NCI-H2196 (cell line): ENCODE results near the gene TMEM126A.
"Not testable (repeated sequence)": the region's sequence is repeated elsewhere in the genome, so short reads cannot be mapped to it uniquely, and the experiment has no call there.

Experiments
- DNase-seq: peaks from one replicate; lab custom pipeline; 2025; ENCODE audit not compliant: unreplicated experiment; lab: John Stamatoyannopoulos, UW

TMEM126A gene

DNA sequence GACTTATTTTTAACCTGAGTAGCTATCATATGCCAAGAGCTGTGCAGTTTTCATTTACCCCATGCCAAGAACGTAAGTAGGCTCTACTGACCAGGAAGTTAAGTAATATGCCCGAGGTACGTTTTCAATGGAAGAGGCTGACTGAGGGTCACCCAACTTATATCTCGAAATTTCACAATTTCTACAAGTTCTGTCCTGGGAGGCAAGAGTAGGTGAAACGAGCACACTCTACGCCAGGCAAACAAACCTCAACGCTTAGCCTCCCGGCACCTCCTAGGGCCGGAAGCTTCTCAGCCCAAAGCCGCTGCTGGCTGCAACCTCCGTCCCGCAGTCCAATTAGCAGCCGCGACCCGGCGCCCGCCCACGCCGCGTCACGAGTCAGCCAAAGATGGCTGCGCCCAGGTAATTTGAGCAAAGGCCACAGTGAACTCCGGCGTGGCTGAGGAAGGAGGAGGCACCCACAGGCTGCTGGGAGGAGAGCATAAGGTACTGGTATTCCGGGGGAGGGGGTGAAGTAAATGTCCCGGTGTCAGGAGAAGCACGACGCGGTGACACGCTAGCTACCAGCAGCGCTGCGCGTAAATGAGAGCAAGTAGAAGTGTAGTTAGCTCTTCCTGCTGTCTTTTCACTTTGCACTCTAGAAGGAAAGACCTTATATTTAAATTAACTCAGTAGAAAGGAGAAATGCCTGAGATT is at the start of gene TMEM126A:
TSS of gene TMEM126A (plus strand) at position 364 of the 696 bp plus-strand sequence. CDS start 2,289 bp downstream, outside the sequence.
- peak; percentile 89 for DNase-seq

DNA sequence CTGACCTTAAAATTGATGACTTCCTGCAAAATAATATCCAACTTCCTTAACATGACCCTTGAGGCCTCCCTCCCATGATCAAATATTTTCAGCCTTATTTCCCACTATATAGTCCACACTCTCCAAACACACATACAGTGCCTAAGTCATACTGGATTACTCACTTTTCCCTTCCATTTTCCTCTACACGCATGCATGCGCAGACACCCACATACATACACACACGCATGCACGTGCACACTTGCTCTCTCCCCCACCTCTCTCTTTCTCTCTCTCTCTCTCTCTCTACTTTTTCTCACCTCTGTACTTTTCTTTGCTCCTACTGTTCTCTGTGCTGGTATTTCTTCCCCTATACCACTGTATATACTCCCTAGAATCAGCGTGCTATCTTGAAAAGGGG is 48.7 kb upstream of the TMEM126A start:
- DNase-seq, result no peak

DNA sequence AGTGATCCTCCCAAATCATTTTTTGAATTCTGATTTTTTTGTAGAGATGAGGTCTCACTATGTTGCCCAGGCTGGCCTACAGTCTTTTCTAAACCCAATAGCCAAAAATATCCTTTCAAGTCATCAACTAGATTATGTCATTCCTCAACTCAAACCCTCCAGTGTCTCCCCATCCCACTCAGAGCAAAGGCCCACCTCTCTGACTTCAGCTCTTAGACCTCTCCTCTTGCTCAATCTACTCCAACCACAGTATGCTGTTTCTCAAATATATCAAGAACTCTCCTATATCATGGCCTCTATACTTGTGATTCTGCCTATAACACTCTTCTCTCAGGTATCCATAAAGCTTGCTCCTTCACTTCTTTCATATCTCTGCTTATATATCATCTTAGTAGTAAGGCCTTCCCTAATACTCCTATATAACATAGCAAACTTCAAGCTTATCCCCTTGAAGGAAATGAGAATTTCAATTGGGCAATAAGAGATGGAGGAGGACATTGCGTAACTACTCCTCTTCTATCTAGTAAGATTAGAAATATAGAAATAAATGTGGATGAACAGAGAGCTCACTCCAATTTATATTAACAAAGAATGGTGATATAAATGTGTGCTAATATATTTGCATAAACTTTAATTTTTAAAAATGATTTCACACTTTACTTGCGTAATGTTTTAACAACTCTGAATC is 45.1 kb upstream of the TMEM126A start:
- no peak for DNase-seq

DNA sequence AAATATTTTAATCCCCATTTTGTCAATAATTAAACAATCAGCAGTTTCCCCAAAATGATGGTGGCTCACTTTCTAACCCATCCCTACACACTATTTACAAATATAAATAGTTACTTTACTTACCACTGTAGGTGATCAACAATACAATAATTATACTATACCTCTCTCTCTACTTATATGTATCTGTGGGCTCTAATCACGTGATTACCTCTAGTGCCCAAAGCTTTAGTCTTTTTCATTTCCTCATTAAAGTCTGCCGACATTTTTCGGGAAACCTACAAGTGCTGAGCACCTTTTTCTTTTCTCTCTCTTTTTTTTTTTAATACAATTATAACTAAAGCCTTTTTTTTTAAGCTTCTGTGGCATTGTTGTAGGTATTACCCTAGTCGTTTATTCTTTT is 44.5 kb upstream of the TMEM126A start:
- no peak for DNase-seq

DNA sequence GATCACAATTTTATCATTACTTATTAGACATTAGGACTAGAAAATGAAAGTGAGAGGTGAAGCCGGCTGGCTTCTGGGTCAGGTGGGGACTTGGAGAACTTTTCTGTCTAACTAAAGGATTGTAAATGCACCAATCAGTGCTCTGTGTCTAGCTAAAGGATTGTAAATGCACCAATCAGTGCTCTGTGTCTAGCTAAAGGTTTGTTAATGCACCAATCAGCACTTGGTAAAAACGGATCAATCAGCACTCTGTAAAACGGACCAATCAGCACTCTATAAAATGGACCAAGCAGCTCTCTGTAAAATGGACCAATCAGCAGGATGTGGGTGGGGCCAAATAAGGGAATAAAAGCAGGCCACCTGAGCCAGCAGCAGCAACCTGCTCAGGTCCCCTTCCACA is 41.5 kb upstream of the TMEM126A start:
- DNase-seq, result not testable (repeated sequence)

DNA sequence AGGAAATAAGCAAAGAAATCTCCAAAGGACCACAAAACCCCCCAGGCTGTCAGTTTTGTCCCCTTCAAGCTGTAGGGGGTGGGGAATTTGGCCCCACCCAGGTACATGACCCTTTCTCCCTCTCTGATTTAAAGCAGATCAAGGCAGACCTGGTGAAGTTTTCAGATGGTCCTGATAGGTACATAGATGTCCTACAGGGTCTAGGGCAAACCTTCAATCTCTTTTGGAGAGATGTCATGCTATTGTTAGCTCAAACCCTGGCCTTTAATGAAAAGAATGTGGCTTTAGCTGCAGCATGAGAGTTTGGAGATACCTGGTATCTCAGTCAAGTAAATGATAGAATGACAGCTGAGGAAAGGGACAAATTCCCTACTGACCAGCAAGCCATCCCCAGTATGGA is 39.1 kb upstream of the TMEM126A start:
- not testable (repeated sequence) for DNase-seq

DNA sequence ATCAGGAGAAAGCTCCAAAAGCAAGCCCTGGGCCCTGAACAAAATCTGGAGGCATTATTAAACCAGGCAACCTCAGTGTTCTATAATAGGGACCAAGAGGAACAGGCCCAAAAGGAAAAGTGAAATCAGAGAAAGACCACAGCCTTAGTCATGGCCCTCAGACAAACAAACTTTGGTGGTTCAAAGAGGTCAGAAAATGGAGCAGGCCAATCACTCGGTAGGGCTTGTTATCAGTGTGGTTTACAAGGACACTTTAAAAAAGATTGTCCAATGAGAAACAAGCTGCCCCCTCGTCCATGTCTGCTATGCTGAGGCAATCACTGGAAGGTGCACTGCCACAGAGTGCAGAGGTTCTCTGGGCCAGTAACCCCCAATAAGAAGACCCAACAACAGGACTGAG is 38.5 kb upstream of the TMEM126A start:
- not testable (repeated sequence) for DNase-seq

DNA sequence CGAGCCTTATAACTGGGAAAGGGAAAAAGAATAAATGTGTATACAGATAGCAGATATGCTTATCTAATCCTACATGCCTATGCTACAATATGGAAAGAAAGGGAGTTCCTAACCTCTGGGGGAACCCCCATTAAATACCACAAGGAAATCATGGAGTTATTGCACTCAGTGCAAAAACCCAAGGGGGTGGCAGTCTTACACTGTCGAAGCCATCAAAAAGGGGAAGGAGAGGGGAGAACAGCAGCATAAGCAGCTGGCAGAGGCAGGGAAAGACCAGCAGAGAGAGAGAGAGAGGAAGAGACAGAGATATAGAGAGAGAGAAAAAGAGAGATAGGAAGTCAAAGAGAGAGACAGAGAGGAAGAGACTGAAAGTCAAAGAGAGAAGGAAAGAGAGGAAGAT is 36.1 kb upstream of the TMEM126A start:
- DNase-seq, result not testable (repeated sequence)

DNA sequence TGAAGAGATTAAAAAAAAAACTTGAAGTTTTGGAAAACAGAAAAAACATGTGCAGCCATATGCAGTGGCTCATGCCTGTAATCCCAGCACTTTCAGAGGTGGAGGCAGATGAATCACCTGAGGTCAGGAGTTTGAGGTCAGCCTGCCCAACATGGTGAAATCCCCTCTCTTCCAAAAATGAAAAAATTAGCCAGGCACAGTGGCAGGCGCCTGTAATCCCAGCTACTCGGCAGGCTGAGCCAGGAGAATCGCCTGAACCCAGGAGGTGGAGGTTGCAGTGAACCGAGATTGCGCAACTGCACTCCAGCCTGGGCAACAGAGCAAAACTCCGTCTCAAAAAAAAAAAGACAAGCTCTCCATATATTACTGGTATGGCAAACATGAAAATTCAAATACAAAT is 28.3 kb upstream of the TMEM126A start:
- DNase-seq, result no peak

DNA sequence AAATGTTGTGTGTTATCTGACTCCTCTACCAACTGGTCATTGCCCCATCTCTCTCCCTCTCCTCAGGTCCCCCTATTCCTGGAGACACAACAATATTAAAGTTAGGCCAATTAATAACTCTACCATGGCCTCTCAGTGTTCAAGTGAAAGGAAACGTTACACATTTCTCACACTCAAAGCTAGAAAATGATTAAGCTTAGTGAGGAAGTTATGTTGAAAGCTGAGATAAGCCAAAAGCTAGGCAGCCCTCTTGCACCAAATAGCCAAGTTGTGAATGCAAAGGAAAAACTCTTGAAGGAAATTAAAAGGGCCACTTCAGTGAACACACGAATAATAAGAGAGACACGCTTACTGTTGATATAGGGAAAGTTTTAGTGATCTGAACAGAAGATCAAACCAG is 27.5 kb upstream of the TMEM126A start:
- DNase-seq, result no peak

DNA sequence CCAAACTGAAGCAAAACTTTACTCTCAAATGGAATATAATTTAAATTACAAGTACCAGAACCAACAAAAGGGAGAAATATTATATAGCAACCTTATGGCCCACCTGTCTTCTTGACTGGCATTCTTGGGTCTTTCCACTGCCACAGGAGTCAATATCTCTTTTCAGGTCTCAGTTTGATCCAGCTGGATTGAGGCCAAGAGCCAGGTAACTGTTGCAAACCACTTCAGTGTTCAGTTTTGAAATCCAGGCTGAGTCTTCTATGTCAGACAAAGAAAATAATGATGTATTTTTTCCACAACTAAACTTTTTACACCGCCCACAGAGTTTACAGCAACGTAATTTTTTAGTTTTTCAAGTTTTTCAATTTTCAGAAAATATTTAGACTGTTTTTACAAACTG is 21.3 kb upstream of the TMEM126A start:
- peak; percentile 34 for DNase-seq

DNA sequence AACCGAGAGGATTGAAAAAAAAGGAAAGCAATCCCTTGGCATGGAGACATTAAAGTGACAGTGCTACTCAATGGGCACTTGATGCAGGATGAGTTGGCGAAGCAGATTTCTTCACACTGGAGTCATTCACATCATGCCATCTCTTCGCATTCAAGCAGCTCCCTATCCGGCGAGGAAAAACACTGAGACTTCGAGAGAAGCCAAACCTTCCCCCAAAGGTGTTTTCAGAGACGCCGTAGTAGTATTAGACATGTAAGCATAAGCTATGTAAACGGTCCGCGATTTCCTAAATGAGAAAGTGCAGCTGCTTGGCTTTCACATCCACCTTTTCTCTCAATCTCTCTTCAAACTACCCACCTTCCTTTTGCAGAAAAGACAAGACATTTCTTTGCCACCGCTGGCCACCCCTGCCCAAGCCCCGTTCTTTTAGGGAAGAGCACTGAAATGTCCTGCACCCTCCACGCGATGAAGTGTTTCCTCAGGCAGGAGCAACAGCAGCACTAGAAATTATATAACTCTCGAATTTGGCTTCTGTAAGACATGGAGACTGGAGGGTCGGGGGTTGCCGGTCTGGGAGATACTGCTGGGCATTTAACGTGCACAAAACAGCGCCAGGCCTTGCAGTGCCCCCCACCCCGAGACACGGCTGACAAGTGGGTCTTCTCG is 20.3 kb upstream of the TMEM126A start, which contains the start of gene DLG2:
TSS of gene DLG2 (minus strand) at position 13 of the 666 bp plus-strand sequence.
- DNase-seq, result peak; percentile 10

DNA sequence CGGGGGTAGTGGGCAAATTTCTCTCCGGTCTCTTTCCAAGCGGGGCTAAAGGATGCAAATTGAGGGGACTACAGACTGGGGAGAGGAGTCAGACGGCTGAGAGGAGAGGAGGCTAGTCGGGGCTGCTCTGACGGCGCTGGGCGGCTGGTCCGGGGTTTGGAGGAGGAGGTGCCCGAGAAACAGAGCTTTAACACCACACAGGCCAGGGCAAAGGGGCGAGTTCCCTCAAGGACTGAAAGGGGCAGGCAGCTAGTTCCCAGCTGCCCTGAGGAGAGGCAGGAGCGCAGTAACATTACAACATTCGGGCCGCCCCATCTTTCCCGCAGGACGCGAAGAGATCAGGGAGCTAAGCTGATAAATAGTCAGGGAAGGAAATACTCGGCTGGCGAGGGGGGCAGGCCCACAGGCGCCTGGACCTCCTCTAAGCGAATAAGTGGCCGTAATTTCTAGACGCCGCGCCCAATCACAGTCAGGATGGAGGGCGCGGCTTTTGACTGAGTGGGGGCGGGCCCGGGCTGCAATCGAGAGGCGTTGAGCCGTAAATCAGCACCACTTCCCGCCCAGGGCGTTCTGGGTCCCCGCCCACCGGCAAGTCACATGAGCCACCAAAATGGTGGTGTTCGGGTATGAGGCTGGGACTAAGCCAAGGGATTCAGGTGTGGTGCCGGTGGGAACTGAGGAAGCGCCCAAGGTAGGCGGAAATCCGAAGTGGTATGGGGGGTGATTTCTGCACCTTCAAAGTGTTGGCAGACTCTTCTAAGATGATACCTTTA is 19.6 kb upstream of the TMEM126A start, which contains the start of gene TMEM126B:
TSS of gene TMEM126B (plus strand) at position 596 of the 773 bp plus-strand sequence. CDS start at position 611, 15 bp downstream.
- DNase-seq, result peak; percentile 98

DNA sequence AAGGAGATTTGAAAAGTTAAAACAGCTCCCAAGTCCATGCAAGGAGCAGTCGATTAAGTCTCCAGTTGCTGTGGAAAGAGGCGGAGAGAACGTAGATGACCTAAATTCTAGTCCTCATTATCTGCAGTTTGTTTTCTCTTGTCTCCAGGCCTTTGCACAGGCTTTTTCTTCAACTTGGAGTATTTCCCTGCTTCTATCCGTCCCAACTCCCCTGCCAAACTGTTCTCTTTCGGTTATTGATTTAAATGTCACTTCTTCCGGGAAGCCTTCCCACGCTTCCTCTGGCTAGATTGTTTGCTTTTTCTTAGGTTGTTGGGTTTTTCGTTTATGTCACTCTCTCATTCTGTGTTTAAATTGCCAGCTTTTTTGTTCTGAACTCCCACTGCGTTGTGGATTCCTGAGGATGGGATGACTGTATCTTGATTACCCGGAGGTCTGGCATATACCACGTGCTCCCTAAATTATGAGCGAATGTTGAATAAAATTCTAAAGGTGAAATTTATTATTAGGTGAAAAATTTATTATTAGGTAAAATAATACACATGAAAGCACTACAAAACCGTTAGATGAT is 18.9 kb upstream of the TMEM126A start:
- no peak for DNase-seq

DNA sequence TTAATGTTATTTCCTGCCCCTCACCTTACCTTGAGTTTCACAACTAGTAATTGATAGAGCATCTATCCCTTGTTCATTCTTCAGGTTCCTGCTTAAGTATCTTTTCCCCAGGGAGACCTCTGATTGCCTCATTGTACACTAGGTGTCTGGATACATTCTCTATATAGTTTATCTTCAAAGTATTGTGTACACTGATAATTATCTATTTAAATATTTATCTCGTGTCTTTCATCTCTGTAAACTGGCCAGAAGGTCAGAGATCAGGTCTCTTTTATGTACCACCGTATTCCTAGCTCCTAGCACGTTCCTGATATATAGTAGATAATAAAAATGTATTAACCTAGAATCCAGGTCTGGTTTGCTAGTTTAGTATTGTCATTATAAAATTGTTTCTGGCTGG is 13.0 kb upstream of the TMEM126A start:
- no peak for DNase-seq

DNA sequence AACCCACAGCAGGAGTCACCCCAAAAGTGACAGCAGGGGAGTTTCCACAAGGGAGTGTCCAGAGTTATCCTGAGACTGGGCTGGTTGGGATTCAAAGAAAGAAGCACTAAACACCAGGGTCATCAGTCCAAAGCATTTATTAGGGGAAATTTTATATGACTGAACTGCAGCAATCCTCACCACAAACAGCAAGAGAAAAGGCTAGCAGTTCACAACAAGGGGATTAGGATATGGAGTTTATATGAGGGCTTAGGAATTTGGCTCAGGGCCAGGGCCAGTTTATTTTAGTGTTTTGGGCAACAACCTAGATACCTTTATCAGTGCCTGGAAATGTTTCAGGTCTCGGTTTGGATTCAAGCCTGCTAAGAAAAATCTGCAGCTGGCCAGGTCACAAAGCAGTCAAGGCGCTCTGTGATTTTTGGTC is 4.6 kb upstream of the TMEM126A start:
- peak; percentile 24 for DNase-seq

DNA sequence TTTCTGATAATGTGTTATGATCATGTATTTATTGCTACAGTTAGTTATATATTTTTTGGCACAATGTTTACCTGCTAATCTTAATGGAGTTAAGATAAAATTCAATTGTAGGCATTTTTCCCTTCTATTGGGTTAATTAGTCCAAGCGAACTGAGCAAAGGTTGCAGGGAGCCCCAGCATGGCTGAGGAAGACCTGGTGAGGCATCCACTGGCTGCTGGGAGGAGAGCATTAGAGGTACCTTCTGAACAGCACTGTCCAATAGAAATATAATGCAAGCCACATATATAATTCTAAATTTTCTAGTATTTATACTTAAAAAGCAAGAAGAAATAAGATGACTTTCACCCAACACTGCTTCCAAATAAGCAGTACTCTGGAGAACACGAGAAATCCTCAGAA is 689 bp upstream of the TMEM126A start:
- no peak for DNase-seq

DNA sequence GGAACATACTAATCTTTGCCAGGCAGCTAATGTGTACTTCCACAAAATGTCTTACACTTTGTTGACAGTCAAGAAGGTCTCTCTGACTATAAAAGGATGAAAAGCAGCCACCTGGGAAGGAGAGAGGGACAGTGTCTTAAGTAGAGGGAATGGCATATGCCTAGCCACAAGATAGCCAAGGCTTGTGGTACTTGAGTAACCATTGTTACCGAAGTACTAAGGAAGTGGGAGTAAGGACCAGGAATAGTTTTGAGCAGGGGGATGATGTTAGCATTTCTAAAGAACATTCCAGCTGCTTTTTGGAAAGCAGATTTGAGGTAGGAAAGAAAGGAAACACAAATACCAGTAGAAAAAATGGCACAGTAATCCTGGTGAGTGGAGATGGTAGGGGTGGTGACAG is 3.4 kb downstream of the TMEM126A start:
- no peak for DNase-seq

DNA sequence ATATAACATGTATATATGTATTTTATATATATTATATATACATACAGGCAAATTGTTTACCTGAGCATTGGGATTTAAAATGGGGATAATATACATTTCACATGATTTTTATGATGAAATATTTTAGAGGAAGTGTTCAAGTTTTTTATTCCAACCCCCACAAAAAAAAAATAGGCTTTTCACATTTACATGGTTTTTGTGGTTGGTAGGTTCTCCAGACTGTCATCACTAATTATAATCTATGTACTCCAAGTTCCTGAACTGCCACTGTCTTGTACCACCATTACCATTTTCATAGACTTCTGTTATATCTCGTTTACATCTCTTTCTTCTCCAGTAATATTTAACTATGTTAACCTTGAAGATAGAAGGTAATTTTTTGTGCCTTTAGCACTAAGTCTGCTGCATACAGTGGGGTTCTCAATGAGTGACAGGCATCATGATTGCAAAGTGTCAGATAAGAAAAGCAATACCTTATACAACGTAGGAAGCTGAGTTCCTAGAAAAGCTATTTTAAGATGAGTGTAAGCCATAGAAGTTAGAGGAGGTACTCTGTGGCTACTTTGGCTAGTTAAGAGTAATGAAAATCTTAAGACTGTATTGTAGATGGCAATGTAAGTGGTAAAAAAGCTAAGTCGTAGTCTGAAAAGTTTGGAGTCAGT is 5.2 kb downstream of the TMEM126A start:
- DNase-seq, result no peak

DNA sequence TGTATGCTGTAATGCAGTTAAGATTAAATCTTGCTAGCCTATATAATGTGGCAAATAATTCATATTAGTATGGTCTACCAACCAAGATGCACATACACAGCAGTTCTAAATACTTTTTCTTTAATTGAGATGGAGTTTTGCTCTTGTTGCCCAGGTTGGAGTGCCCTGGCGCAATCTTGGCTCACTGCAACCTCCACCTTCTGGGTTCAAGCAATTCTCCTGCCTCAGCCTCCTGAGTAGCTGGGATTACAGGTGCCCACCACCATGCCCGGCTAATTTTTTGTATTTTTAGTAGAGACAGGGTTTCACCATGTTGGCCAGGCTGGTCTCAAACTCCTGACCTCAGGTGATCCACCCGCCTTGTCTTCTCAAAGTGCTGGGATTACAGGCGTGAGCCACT is 6.6 kb downstream of the TMEM126A start:
- not testable (repeated sequence) for DNase-seq
